Activated CD8-positive, alpha-beta T cell treated with anti-CD3 and anti-CD28 coated beads, Interleukin-2, amount 10 ng/mL, durations not matched to agents 7 days and 5 days (primary cell): ENCODE results near the gene INHBB. TPM values are rescaled to one million over a fixed set of nuclear protein-coding genes. Genes with fewer than 3 reads are reported as not detected.
"Not testable (repeated sequence)": the region's sequence is repeated elsewhere in the genome, so short reads cannot be mapped to it uniquely, and the experiment has no call there.

Source experiments
- ATAC-seq: fragments of 150-1000 bp; cut with Tn5 transposase; one replicate; pipeline ENCODE4 v1.10.0; 2021; ENCODE audit warnings: moderate library complexity
- CTCF ChIA-PET: fragments of 350-600 bp; sonication (Branson Sonifier 250); formaldehyde crosslinking; loops from one replicate; lab custom pipeline; 2021; ENCODE audit warnings: antibody characterized with exemption; lab: Charles Lee
- POLR2A ChIA-PET: fragments of 350-600 bp; sonication (Branson Sonifier 250); formaldehyde crosslinking; loops from one replicate; lab custom pipeline; 2021; ENCODE audit warnings: antibody characterized with exemption; lab: Charles Lee
- DNase-seq: peaks from one replicate; pipeline ENCODE4 v3.0.0-alpha.2; 2020
- H3K27ac Mint-ChIP-seq: one replicate; pipeline ENCODE4 v1.8.0; 2021; ENCODE audit warnings: mild to moderate bottlenecking, mixed read lengths
- H3K27me3 Mint-ChIP-seq: one replicate; pipeline ENCODE4 v1.8.0; 2021; ENCODE audit warnings: low read depth, mixed read lengths
- H3K36me3 Mint-ChIP-seq: one replicate; pipeline ENCODE4 v1.8.0; 2021; ENCODE audit warnings: low read depth, mixed read lengths
- H3K4me1 Mint-ChIP-seq: one replicate; pipeline ENCODE4 v1.8.0; 2021; ENCODE audit warnings: low read depth, mixed read lengths
- H3K4me3 Mint-ChIP-seq: one replicate; pipeline ENCODE4 v1.8.0; 2021; ENCODE audit warnings: mild to moderate bottlenecking, mixed read lengths
- H3K9me3 Mint-ChIP-seq: one replicate; pipeline ENCODE4 v1.8.0; 2022; ENCODE audit warnings: mixed read lengths; ENCODE audit not compliant: insufficient read depth
- total RNA-seq, 2 experiments: library from RNA; stranded (reverse); gene quantifications; one replicate each; pipeline ENCODE4 v1.2.3, GENCODE V29; 2021

Gene INHBB
- total RNA-seq, 2 experiments from 2014 or later: not detected

DNA sequence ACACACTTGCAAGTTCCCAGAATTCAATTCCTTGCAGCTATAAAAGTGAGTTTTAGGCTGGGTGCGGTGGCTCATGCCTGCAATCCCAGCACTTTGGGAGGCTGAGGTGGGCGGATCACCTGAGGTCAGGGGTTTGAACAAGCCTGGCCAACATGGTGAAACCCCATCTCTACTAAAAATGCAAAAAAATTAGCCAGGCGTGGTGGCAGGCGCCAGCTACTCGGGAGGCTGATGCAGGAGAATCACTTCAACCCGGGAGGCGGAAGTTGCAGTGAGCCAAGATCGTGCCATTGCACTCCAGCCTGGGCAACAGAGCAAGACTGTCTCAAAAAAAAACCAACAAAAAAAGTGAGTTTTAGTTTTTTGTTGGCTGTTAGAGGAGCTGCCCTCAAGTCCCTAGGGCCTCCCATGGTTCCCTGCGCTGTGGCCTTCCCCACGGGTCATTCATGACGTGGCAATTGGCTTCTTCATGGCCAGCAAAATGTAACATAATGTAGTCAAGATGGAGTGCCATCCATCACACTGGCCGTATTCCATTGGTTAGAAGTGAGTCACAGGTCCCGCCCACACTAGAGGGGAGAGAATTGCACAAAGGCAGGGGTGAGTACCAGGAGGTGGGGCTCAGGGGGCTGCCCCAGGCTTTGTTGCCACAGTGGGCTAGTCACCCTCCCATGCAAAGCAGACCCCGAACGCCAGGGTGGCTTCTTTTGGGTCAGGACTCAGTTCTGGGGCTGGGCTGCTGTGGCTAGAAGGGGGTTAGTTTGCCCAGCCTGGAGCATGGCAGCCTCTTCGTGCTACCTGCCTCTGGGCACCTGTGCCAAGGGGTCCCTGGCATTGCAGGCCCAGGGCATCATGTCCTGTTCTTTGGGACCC, 37.7 kb upstream of the INHBB start:
- DNase-seq (no peak), ATAC-seq (no peak)
- ChIA-PET POLR2A (interaction anchor here (0.6 kb wide), 1 partner anchor 54 kb away, joined by 3 read pairs; no protein-coding TSS in a partner anchor), CTCF (no interaction called here)
- no peaks in the 10 kb centered on the region for H3K27me3 Mint-ChIP-seq
- H3K9me3 Mint-ChIP-seq: no peaks in the 10 kb centered on the region
- no peak overlapping the region for H3K27ac Mint-ChIP-seq
- peaks cover 6% of the 10 kb centered on the region for H3K36me3 Mint-ChIP-seq
- peaks cover 30% of the 10 kb centered on the region for H3K4me1 Mint-ChIP-seq
- no peak overlapping the region for H3K4me3 Mint-ChIP-seq

DNA sequence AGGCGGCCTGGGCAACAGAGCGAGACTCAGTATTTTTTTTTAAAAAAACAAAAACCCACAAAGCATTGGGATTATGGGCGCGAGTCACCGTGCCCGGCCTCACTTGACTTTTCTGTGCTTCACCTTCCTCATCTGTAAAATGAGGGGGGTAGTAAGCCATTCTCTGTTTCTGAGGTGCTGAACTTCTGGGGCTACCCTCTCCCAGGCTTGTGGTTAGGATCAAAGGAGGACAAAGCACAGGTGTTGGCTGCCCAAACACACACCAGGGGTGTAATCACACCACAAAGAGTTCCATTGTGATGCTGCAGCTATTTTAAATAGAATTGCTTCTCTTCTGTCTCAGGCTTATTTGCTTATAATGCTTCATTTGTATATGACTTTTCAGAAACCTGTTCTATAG, 35.8 kb upstream of the INHBB start:
- no peak for DNase-seq
- ChIA-PET CTCF (interaction anchor here (1.3 kb wide), 1 partner anchor 135 kb away, joined by 3 read pairs; no protein-coding TSS in a partner anchor), POLR2A (no interaction called here)
- H3K9me3 Mint-ChIP-seq: no peaks in the 10 kb centered on the region
- no peak overlapping the region for H3K4me3 Mint-ChIP-seq
- peaks cover 45% of the 10 kb centered on the region for H3K4me1 Mint-ChIP-seq
- ATAC-seq: no peak
- H3K27ac Mint-ChIP-seq: no peak overlapping the region
- H3K36me3 Mint-ChIP-seq: peaks cover 6% of the 10 kb centered on the region
- H3K27me3 Mint-ChIP-seq: no peaks in the 10 kb centered on the region

DNA sequence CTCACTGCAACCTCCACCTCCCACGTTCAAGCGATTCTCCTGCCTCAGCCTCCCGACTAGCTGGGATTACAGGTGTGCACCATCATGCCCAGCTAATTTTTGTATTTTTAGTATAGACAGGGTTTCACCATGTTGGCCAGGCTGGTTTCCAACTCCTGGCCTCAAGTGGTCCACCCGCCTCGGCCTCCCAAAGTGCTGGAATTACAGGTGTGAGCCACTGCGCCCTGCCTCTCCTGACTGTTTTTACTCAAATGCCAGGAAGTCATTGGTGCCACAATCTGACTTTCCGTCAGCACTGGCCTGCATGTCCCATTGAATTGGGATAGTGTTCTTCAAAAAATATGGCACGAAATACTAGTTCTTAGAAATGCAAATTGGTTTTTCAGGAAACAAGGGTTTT, 35.1 kb upstream of the INHBB start:
- POLR2A ChIA-PET: not testable (repeated sequence)
- H3K4me1 Mint-ChIP-seq: peaks cover 48% of the 10 kb centered on the region

DNA sequence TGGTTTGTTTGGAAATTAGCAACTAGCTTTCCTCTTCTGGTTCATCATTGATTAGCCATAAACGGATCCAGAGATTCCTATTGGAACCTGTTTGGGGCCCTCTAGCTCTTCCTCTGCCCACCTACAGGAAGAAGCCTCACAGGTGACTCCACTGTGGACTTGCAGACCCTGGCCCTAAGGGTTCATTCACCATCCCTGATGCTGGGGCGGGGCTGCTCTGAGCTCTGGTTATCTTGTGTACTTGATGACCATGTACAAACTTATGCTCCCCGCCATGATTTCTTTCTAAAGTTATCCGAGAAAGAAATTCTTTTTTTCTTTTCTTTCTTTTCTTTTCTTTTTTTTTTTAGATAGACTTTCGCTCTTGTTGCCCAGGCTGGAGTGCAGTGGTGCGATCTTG, 33.9 kb upstream of the INHBB start:
- H3K27ac Mint-ChIP-seq: no peak overlapping the region
- H3K36me3 Mint-ChIP-seq: peaks cover 2% of the 10 kb centered on the region
- POLR2A ChIA-PET: no interaction called here

More for the DNA sequence above, 35.1 kb upstream of the INHBB start:
- H3K9me3 Mint-ChIP-seq, H3K36me3 Mint-ChIP-seq, H3K4me3 Mint-ChIP-seq, H3K27ac Mint-ChIP-seq, DNase-seq, H3K27me3 Mint-ChIP-seq, ATAC-seq: not testable (repeated sequence)
- CTCF ChIA-PET: interaction anchor here (1.3 to 4.8 kb wide), 3 partner anchors 20 to 135 kb away, joined by 3 to 96 read pairs (median 38); no protein-coding TSS in a partner anchor

DNA sequence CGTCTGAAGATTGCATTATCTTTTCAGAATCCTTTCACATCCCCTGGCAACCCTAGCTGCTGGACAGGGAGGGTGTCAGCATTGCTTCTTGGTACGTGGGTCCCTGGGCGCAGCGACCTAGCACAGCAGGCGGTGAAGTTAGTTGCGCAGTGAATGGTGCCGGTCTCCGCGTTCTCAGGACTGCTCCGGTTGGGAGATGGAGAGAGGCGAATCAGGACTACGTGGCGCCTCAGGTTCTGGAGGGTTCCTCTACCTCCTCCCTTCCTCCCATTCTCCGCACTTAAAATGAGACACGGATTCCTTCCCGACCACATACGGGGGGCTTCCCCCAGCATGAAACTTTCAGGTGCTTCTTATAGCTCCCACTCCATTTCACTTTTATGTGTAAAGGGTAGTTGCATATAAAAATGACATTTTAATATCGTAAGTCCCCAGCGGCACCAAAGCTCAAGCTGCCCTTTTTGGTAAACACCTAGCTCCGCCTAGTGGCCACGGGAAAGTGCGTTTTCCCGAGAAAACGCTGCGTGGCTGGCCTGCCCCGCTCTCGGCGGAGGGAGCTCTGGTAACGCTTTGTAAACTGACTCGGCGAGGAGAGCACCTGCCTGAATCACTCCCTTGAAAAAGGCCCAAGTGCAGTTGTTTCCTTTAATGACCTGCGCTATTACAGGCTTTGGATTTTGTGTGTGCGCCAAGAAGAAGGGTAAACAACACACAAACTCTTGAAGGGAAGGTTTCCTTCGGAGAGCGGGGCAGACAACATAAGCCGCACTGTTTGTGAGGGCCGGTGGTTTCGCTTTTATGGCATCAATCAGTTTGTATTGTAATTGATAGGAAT, 32.9 kb upstream of the INHBB start:
- peak overlapping the region; percentile 68 for H3K27ac Mint-ChIP-seq
- peak; percentile 78 for ATAC-seq
- peaks cover 2% of the 10 kb centered on the region for H3K36me3 Mint-ChIP-seq
- POLR2A ChIA-PET: interaction anchor here (0.6 to 1.2 kb wide), 5 partner anchors 82 to 138 kb away, joined by 3 to 8 read pairs (median 4); no protein-coding TSS in a partner anchor
- H3K4me1 Mint-ChIP-seq: peaks cover 51% of the 10 kb centered on the region
- no peaks in the 10 kb centered on the region for H3K9me3 Mint-ChIP-seq
- peak; percentile 85 for DNase-seq
- H3K4me3 Mint-ChIP-seq: peak overlapping the region; percentile 68
- no peaks in the 10 kb centered on the region for H3K27me3 Mint-ChIP-seq
- CTCF ChIA-PET: interaction anchor here (0.8 to 4.8 kb wide), 51 partner anchors 8 to 672 kb away, joined by 3 to 96 read pairs (median 6); partner anchors contain the start of genes EPB41L5, RALB, TMEM177 and TMEM185B

More for the DNA sequence above, 33.9 kb upstream of the INHBB start:
- no peak overlapping the region for H3K4me3 Mint-ChIP-seq
- no peaks in the 10 kb centered on the region for H3K9me3 Mint-ChIP-seq
- CTCF ChIA-PET: interaction anchor here (1.0 to 4.8 kb wide), 25 partner anchors 9 to 235 kb away, joined by 3 to 96 read pairs (median 10); partner anchors contain the start of gene RALB
- peaks cover 46% of the 10 kb centered on the region for H3K4me1 Mint-ChIP-seq
- ATAC-seq: no peak
- H3K27me3 Mint-ChIP-seq: no peaks in the 10 kb centered on the region
- no peak for DNase-seq

DNA sequence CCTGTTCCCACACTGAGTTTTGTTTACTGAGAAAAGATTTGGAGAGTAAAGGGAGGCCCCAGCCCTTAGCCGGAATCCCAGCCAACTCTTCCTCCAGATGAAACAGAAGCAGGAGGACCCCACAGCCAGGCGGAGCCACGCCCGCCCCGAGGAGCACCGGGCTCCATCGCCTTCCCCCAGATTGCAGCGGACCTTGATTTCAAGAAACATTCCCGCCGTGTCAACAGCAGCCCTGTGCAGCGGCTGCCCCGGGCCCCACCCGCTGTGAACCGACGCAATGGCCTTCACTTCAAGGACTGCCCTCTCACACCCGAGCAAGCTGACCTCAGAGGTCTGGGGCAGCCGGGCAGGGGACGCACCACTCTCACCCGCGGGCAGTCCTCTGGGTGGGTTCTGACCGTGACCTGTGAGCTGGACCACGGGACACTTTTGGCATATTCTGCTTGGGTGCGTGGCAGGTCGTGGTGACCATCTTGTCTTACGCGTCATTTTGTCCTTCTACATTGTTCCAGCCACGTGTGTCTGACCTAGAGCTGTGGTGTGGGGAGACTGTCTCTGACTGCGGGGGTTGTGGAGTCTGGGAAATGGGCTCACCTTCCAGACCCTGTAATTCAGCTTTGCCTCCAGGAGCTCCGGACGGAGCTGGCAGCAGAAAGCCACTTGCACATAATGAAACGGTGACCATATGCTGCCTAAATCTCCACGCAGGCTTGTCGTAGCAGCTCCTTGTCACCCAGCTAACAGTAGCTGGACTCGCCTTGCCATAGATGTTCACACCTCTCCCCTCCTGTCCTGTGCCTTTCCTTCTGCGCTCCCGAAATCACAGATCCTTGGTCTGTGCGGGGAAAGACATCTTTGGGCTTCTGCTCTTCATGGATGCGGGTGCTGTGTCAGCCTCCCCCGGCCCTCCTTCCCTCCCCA, 32.0 kb upstream of the INHBB start:
- ATAC-seq (peak; percentile 16), DNase-seq (no peak)
- Mint-ChIP-seq H3K4me3 (peak overlapping the region; percentile 68), H3K27me3 (no peaks in the 10 kb centered on the region), H3K4me1 (peaks cover 54% of the 10 kb centered on the region), H3K36me3 (peaks cover 2% of the 10 kb centered on the region), H3K9me3 (no peaks in the 10 kb centered on the region), H3K27ac (peak overlapping the region; percentile 68)
- ChIA-PET POLR2A (interaction anchor here (0.6 to 1.5 kb wide), 7 partner anchors 62 to 139 kb away, joined by 3 to 8 read pairs (median 4); partner anchors contain the start of gene RALB), CTCF (interaction anchor here (0.6 to 4.8 kb wide), 53 partner anchors 9 to 672 kb away, joined by 3 to 96 read pairs (median 5); partner anchors contain the start of genes EPB41L5, RALB, TMEM177 and TMEM185B)

DNA sequence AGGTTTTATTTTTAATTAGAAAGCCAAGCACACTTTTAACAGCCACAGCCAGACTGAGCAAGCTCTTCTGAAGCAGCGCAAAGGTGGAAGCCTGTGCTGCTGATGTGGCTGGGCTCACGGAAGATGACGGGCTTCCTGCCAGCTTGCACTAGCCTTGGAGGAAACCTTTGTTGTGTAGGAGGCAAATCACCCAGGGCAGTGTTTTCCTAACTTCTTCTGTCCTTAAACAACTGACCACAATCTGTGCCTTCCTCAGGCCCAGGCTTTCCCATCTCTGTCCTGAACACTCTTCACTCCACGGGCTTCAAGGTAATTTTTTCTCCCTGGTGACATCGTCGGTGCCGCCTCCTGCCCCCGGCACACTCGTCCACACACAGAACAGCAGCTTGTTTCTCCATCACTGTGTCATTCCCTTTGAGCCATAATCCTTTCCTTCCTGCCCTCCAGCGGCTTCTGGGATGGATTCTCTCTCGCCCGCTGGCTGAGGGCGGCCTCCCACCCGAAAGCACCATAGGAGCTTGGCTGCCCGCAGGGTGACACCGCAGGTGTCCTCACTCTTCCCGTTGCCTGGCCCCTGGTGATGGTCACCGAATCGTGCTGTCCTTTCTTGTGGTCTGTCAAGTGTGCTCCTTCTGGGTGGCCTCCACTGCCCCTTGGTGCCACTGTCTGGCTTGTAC, 31.1 kb upstream of the INHBB start:
- Mint-ChIP-seq H3K27me3 (no peaks in the 10 kb centered on the region), H3K4me1 (peaks cover 54% of the 10 kb centered on the region), H3K4me3 (peak overlapping the region; percentile 45), H3K36me3 (peaks cover 2% of the 10 kb centered on the region), H3K27ac (peak overlapping the region; percentile 63), H3K9me3 (no peaks in the 10 kb centered on the region)
- ChIA-PET POLR2A (interaction anchor here (0.7 to 1.5 kb wide), 3 partner anchors 10 to 82 kb away, joined by 3 to 4 read pairs (median 3); partner anchors contain the start of gene RALB), CTCF (interaction anchor here (0.9 to 4.8 kb wide), 12 partner anchors 10 to 366 kb away, joined by 3 to 96 read pairs (median 4); partner anchors contain the start of gene RALB)
- DNase-seq (peak; percentile 68), ATAC-seq (peak; percentile 67)

DNA sequence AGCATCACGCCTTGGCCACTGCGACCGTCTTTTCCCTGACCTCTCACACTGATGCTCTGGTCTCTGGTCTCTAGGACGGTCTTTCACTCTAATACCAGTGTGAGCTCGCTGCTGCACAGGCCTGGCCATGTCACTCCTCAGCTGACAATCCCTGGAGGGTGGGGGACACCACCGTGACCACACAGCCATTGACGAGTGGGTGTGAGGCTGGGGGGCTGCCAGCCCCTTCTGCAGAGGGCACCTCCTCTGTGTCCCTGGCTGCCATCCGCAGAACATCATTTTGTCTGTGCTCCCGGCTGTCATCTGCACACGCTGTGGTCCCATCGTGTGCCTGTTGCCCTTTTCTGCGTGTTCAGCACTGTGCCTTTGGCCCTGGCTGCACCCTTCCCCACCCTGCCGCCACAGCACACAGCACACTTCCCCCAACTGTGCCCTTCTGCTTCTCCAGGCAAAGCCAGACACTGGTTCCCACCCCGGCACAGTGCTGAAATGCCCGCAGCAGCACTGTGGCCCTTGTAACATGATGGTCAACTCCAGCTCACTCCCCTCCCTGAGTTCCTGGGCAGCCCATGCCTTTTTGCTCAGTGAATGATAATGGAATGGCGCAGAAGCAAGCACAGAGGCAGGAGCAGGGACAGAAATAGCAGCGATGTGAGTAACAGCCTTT, 30.4 kb upstream of the INHBB start:
- H3K27ac Mint-ChIP-seq: peak overlapping the region; percentile 63
- no peak for ATAC-seq

DNA sequence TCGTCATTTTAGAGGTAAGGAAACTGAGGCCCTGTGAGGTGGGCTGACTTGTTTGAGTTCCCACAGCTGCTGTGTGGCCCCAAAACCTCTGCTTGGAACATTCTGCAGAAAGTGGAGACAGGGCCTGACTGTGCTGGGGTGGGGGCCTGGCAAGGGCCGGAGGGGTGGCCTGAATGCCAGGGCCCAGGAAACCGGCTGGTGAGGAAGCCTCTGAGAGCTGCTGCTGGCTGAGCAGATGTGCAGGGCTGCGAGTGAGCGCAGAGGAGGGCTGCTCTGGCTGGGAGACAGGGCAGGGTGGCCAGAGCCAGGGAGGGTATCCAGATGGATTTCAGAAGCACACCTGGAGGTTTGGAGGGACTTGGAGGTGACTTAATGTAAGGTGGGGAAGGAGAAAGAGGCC, 29.9 kb upstream of the INHBB start:
- no peak overlapping the region for H3K4me3 Mint-ChIP-seq

More for the DNA sequence above, 30.4 kb upstream of the INHBB start:
- H3K27me3 Mint-ChIP-seq: no peaks in the 10 kb centered on the region
- POLR2A ChIA-PET: interaction anchor here (0.7 to 1.5 kb wide), 2 partner anchors 9 to 63 kb away, joined by 3 to 4 read pairs; partner anchors contain the start of gene RALB
- peaks cover 49% of the 10 kb centered on the region for H3K4me1 Mint-ChIP-seq
- H3K36me3 Mint-ChIP-seq: peaks cover 2% of the 10 kb centered on the region
- no peak for DNase-seq
- CTCF ChIA-PET: interaction anchor here (1.1 to 4.8 kb wide), 7 partner anchors 10 to 206 kb away, joined by 3 to 96 read pairs (median 15); partner anchors contain the start of gene RALB
- H3K4me3 Mint-ChIP-seq: no peak overlapping the region
- no peaks in the 10 kb centered on the region for H3K9me3 Mint-ChIP-seq

More for the DNA sequence above, 29.9 kb upstream of the INHBB start:
- CTCF ChIA-PET: interaction anchor here (0.9 kb wide), 1 partner anchor 141 kb away, joined by 4 read pairs; no protein-coding TSS in a partner anchor
- Mint-ChIP-seq H3K36me3 (peaks cover 2% of the 10 kb centered on the region), H3K9me3 (no peaks in the 10 kb centered on the region), H3K4me1 (peaks cover 43% of the 10 kb centered on the region), H3K27ac (peak overlapping the region; percentile 54), H3K27me3 (no peaks in the 10 kb centered on the region)
- POLR2A ChIA-PET: no interaction called here
- ATAC-seq (no peak), DNase-seq (no peak)
